GM19035 (cell line): ENCODE data around the gene PXDN.

Source experiments
- ATAC-seq: cut with Tn5 transposase; IDR thresholded peaks from one replicate; pipeline ENCODE4 v1.9.1; 2021; ENCODE audit not compliant: unreplicated experiment

The PXDN gene

DNA sequence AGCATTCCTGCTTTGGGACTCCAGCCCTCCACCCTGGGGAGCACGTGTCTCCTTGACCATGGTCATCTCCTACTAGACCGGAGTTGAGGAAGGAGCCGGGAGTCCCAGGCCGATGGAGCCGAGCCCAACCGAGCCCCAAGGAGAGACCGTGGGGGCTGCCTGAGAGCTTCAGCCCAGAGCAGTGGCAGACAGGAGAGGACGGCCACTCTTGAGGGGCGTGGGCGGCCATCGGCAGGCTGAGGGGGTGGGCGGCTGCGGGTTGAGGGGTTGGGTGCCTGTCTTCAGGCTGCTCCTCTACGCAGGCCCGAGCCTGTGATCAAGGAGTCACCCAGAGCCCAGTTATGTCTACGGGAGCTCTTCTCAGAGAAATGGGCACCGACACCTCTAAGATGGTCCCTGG is 158.7 kb downstream of the PXDN start:
- no peak for ATAC-seq

DNA sequence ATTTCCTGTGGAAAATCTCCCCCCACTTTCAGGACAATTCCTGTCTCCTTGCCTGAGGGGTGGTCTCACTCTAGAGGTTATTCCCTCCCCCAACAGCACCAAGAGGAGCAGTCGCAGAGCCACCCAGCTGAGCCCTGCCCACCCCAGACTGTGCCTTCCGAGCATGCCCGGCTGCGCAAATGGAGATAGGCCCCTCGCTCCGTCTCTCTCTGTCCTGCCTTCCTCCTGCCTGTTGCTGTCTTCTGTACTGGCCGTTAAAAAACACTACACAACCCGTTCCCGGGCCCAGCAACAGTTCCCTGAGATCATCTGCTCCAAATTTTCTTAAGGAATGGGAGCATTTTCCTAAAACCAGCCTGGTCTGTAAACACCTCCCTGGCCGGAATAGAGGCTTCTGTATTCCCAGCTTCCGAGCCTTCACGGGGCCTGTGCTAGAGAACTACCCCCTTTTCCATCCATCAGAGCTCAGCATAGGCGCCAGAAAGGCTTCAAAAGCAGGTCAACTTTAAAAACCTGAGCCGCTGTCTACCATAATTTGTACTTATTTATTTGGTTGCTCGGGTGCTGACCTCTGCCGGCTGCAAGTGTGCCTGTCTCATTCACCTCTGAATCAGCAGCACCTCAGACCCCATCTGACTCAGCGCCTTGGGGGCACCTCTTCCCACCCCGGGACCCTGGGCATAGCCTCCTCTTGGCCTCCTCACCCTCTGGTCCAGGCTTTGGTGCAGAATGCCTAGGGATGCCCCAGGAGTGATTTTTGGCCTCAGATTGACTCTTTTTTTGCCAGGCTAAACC is 159.4 kb downstream of the PXDN start:
- ATAC-seq: no peak

DNA sequence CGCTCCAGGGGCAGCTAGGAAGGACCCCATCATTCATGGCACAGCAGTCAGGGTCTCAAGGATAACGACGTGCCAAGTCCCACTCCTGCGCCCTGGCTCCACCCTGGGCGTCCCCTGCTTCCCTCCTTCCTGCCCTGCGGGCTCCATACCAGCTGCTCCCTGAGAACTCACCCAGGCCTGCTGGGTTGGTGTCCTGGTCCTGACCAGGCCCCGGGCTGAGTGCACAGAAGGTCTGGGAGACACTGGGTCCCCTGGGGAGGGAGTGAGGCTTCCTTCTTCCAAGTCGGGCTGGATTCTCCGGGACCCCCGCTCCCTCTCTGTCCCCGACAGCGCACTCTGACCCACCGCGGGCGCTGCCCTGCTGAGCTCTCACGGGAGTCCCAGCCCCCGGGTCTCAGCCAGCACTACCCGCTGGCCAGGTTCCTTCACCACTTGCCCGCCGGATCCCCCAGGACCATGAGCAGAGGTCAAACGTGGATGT is 160.2 kb downstream of the PXDN start:
- no peak for ATAC-seq

DNA sequence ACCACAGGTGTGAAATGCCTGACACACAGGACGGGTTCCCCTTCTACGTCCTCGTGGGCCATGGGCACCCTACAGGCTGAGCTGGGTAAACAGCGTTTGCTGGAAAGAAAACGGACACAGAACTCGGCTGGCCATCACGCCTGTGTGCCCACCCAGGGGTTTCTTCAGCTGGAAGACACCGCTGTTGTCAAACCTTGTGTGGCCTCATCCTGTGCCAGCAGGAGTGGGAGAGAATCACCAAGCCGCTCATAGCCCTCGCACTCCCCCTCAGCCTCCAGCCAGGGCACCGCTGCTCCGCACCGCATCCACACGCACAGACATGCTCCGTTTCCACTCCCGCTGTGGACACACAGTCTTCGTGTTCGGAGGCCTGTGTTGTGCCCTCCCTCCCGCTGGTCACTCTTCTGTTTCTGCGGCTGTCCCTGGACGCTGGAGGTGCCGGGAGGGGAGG is 161.4 kb downstream of the PXDN start:
- no peak for ATAC-seq

DNA sequence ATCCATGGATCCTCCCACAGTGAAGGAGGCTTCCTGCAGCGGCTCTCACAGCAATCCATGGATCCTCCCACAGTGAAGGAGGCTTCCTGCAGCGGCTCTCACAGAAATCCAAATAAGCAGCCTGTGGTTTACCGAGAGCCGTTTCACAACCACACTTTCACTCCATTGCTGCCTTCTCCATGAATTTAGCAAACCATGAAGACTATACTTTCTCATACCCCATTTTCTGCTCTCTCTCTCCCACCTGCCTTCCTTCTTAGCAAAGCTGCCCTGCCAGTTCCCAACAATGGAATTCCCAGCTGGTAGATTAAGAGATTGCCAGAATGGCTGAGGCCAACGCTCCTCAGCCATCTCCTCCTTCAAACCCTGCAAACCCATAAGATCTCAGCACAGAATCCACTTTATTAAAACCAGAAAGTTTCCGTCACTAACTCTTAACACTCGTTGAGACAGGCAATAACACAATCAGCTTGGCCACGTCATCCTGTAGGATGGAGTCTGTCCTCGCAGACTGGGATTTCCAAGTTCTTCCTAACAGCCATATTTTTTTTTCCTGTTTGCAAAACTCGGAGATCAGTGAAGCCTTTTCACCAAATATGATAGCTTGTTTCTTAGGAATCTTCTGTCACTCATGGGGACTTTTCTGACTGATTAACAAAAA is 162.2 kb downstream of the PXDN start:
- ATAC-seq: no peak
